Dedifferentiated amniotic fluid mesenchymal stem cell (primary cell): ENCODE measurements around the gene OSCP1.
A peak's percentile ranks its signal among the peaks of the same experiment; 100 is the strongest.

Experiments
- DNase-seq: peaks from one replicate; pipeline ENCODE4 v3.0.0-alpha.2; 2016; ENCODE audit errors: extremely low spot score

Gene OSCP1

GRCh38 chr1:36402504-36402890 is 47.8 kb downstream of the OSCP1 start:
- DNase-seq = no peak

- DNase-seq = no peak
Measured at GRCh38 chr1:36401602-36402503, 48.4 kb downstream of the OSCP1 start.

GRCh38 chr1:36400825-36401601 is 49.2 kb downstream of the OSCP1 start:
- DNase-seq = no peak

GRCh38 chr1:36400514-36400824 is 49.8 kb downstream of the OSCP1 start:
- no peak for DNase-seq

GRCh38 chr1:36398370-36398977 is 51.8 kb downstream of the OSCP1 start:
- no peak for DNase-seq

GRCh38 chr1:36397378-36398230 is 52.6 kb downstream of the OSCP1 start, which contains the start of gene LSM10:
LSM10 (minus strand) TSS chr1:36397908; CDS start chr1:36394129, 3,779 bp downstream.
- peak; percentile 97 for DNase-seq

GRCh38 chr1:36397083-36397377 is 53.2 kb downstream of the OSCP1 start:
- no peak for DNase-seq

- no peak for DNase-seq
Measured at GRCh38 chr1:36396359-36396758, 53.9 kb downstream of the OSCP1 start.

- no peak for DNase-seq
Measured at GRCh38 chr1:36393686-36394085, 56.6 kb downstream of the OSCP1 start.

GRCh38 chr1:36392836-36393235 is 57.4 kb downstream of the OSCP1 start:
- no peak for DNase-seq

GRCh38 chr1:36391271-36391670 is 59.0 kb downstream of the OSCP1 start:
- no peak for DNase-seq

- DNase-seq = no peak
Measured at GRCh38 chr1:36390411-36390810, 59.8 kb downstream of the OSCP1 start.

- DNase-seq = no peak
Measured at GRCh38 chr1:36389999-36390398, 60.3 kb downstream of the OSCP1 start.

GRCh38 chr1:36389261-36389660 is 61.0 kb downstream of the OSCP1 start:
- no peak for DNase-seq

- DNase-seq = peak; percentile 33
Measured at GRCh38 chr1:36387141-36387949, 62.9 kb downstream of the OSCP1 start.

GRCh38 chr1:36386265-36387140 is 63.7 kb downstream of the OSCP1 start:
- DNase-seq = peak; percentile 100

- peak; percentile 99 for DNase-seq
Measured at GRCh38 chr1:36385410-36386264, 64.6 kb downstream of the OSCP1 start, which contains the start of gene STK40. STK40 (minus strand) TSS chr1:36385924; CDS start chr1:36361332, 24,592 bp downstream.

GRCh38 chr1:36384542-36385409 is 65.5 kb downstream of the OSCP1 start:
- no peak for DNase-seq
